H9 (cell line): Measurements from ENCODE around the gene FLT3LG. TPM values are rescaled to one million over a fixed set of nuclear protein-coding genes. Genes with fewer than 3 reads are reported as not detected.
A peak's percentile ranks its signal among the peaks of the same experiment; 100 is the strongest.

Source experiments
- DNase-seq: peaks from one replicate; pipeline ENCODE4 v3.0.0-alpha.2; 2017
- H2AFZ ChIP-seq: one replicate; pipeline ENCODE4 v1.6.1; 2013; ENCODE audit warnings: mild to moderate bottlenecking, low read length, control low read depth, moderate library complexity
- H2AK5ac ChIP-seq: 2 replicates; pipeline ENCODE4 v1.6.1; 2013; ENCODE audit warnings: low read length, control low read depth, mixed read lengths; ENCODE audit not compliant: insufficient read length
- H2BK120ac ChIP-seq: one replicate; pipeline ENCODE4 v1.6.1; 2013; ENCODE audit warnings: low read depth, mild to moderate bottlenecking, low read length, control low read depth, inconsistent platforms; ENCODE audit not compliant: poor library complexity, severe bottlenecking
- H2BK12ac ChIP-seq: 2 replicates; pipeline ENCODE4 v1.6.1; 2013; ENCODE audit warnings: low read length, control low read depth, mixed read lengths, low read depth; ENCODE audit not compliant: insufficient read length
- H2BK15ac ChIP-seq: 2 replicates; pipeline ENCODE4 v1.6.1; 2013; ENCODE audit warnings: low read depth, low read length, control low read depth
- H2BK20ac ChIP-seq: one replicate; pipeline ENCODE4 v1.6.1; 2013; ENCODE audit warnings: low read depth, mild to moderate bottlenecking, low read length, control low read depth, inconsistent platforms; ENCODE audit not compliant: poor library complexity, severe bottlenecking
- H2BK5ac ChIP-seq: 2 replicates; pipeline ENCODE4 v1.6.1; 2013; ENCODE audit warnings: low read length, control low read depth, mixed read lengths; ENCODE audit not compliant: insufficient read length
- H3K14ac ChIP-seq: 2 replicates; pipeline ENCODE4 v1.6.1; 2013; ENCODE audit warnings: low read length, control low read depth; ENCODE audit not compliant: insufficient read depth
- H3K18ac ChIP-seq: 2 replicates; pipeline ENCODE4 v1.6.1; 2013; ENCODE audit warnings: low read depth, mild to moderate bottlenecking, mixed read lengths, low read length, control low read depth; ENCODE audit not compliant: insufficient read length
- H3K23ac ChIP-seq: 2 replicates; pipeline ENCODE4 v1.6.1; 2013; ENCODE audit warnings: low read length, control low read depth, mixed read lengths, low read depth; ENCODE audit not compliant: insufficient read length
- H3K23me2 ChIP-seq: 2 replicates; pipeline ENCODE4 v1.6.1; 2013; ENCODE audit warnings: low read depth, mild to moderate bottlenecking, mixed read lengths, low read length, control low read depth; ENCODE audit not compliant: insufficient read length, poor library complexity, severe bottlenecking
- H3K27ac ChIP-seq: 2 replicates; pipeline ENCODE4 v1.5.1; 2013; ENCODE audit warnings: low read length, control low read depth, mixed read lengths, low read depth; ENCODE audit not compliant: insufficient read length
- H3K27me3 ChIP-seq: 2 replicates; pipeline ENCODE4 v1.6.1; 2013; ENCODE audit warnings: low read length, control low read depth, inconsistent platforms; ENCODE audit not compliant: insufficient read depth
- H3K4ac ChIP-seq: 2 replicates; pipeline ENCODE4 v1.6.1; 2013; ENCODE audit warnings: low read depth, mild to moderate bottlenecking, control low read depth, inconsistent platforms, low read length, moderate library complexity
- H3K4me1 ChIP-seq: 2 replicates; pipeline ENCODE4 v1.6.1; 2013; ENCODE audit warnings: low read length, control low read depth, inconsistent platforms; ENCODE audit not compliant: insufficient read depth
- H3K4me2 ChIP-seq: 2 replicates; pipeline ENCODE4 v1.6.1; 2013; ENCODE audit warnings: low read length, control low read depth, mixed read lengths; ENCODE audit not compliant: insufficient read length, insufficient read depth
- H3K56ac ChIP-seq: 2 replicates; pipeline ENCODE4 v1.6.1; 2013; ENCODE audit warnings: low read depth, mild to moderate bottlenecking, mixed read lengths, low read length, control low read depth; ENCODE audit not compliant: insufficient read length
- H3K79me1 ChIP-seq: 2 replicates; pipeline ENCODE4 v1.6.1; 2013; ENCODE audit warnings: low read depth, mild to moderate bottlenecking, moderate library complexity, low read length, control low read depth, inconsistent platforms; ENCODE audit not compliant: insufficient read depth, poor library complexity, severe bottlenecking
- H3K79me2 ChIP-seq: 2 replicates; pipeline ENCODE4 v1.6.1; 2013; ENCODE audit warnings: low read length, control low read depth, inconsistent platforms; ENCODE audit not compliant: insufficient read depth
- H3K9ac ChIP-seq: 2 replicates; pipeline ENCODE4 v1.6.1; 2013; ENCODE audit warnings: low read length, control low read depth, mixed read lengths; ENCODE audit not compliant: insufficient read length; ENCODE audit errors: extremely low read depth
- H3K9me3 ChIP-seq: one replicate; pipeline ENCODE4 v1.6.1; 2013; ENCODE audit warnings: low read depth, low read length, inconsistent platforms; ENCODE audit not compliant: control insufficient read depth
- H3T11ph ChIP-seq: one replicate; pipeline ENCODE4 v1.6.1; 2013; ENCODE audit warnings: mild to moderate bottlenecking, low read length, control low read depth, inconsistent platforms
- H4K20me1 ChIP-seq: one replicate; pipeline ENCODE4 v1.6.1; 2013; ENCODE audit not compliant: control insufficient read depth, insufficient read length, insufficient read depth
- H4K5ac ChIP-seq: 2 replicates; pipeline ENCODE4 v1.6.1; 2013; ENCODE audit warnings: low read depth, mild to moderate bottlenecking, mixed read lengths, low read length, control low read depth; ENCODE audit not compliant: insufficient read length
- H4K8ac ChIP-seq: replicated peaks from 2 replicates; pipeline ENCODE4 v1.6.1; 2013; ENCODE audit warnings: low read length, control low read depth, mixed read lengths, low read depth; ENCODE audit not compliant: insufficient read length
- H4K91ac ChIP-seq: 2 replicates; pipeline ENCODE4 v1.6.1; 2013; ENCODE audit warnings: low read depth, mild to moderate bottlenecking, moderate library complexity, mixed read lengths, low read length, control low read depth; ENCODE audit not compliant: insufficient read length
- H3K27ac Mint-ChIP-seq, 3 experiments: 2 replicates in 2 of 3; 3 replicates in 1 of 3; pipeline ENCODE4 v1.8.0; 2020 to 2021; ENCODE audit warnings: mixed read lengths in 3 of 3, mild to moderate bottlenecking in 1 of 3, moderate library complexity in 1 of 3
- H3K27me3 Mint-ChIP-seq: 2 replicates; pipeline ENCODE4 v1.8.0; 2021; ENCODE audit warnings: low read depth, mild to moderate bottlenecking, moderate library complexity, mixed read lengths
- H3K36me3 Mint-ChIP-seq, 3 experiments: 2 replicates in 2 of 3; 3 replicates in 1 of 3; pipeline ENCODE4 v1.8.0; 2020 to 2021; ENCODE audit warnings: low read depth in 3 of 3, mixed read lengths in 3 of 3; ENCODE audit not compliant: insufficient read depth in 1 of 3
- H3K4me1 Mint-ChIP-seq, 2 experiments: 2 replicates each; pipeline ENCODE4 v1.8.0; 2020; ENCODE audit warnings: mixed read lengths in 2 of 2
- H3K4me3 Mint-ChIP-seq, 2 experiments: 2 replicates in 1 of 2; 3 replicates in 1 of 2; pipeline ENCODE4 v1.8.0; 2020 to 2021; ENCODE audit warnings: mild to moderate bottlenecking in 2 of 2, mixed read lengths in 2 of 2, moderate library complexity in 1 of 2
- H3K9me3 Mint-ChIP-seq, 2 experiments: 2 replicates in 1 of 2; 3 replicates in 1 of 2; pipeline ENCODE4 v1.8.0; 2020; ENCODE audit warnings: mild to moderate bottlenecking in 2 of 2, mixed read lengths in 2 of 2, moderate library complexity in 1 of 2
- CTCF ChIP-seq: fragments of 200-600 bp; sonication (generic); conservative IDR thresholded peaks from 3 replicates; pipeline ENCODE4 v1.8.0; 2021; ENCODE audit warnings: antibody characterized with exemption, mild to moderate bottlenecking
- WGBS: extraction: QIAGEN DNeasy Blood & Tissue Kit; methylation state at CpG from one replicate; pipeline ENCODE4 v1.1.7; 2013; ENCODE audit warnings: missing lambda C conversion rate, low lambda C conversion rate, mixed read lengths; ENCODE audit not compliant: insufficient read length; ENCODE audit errors: extremely low coverage; 5-methylcytosine and 5-hydroxymethylcytosine counted together
- total RNA-seq: library from RNA; stranded (reverse); gene quantifications from 2 replicates; pipeline ENCODE4 v1.2.1, GENCODE V29; 2021

Gene FLT3LG
- total RNA-seq, 1 experiment from 2014 or later = 2.1 TPM

GRCh38 chr19:49430172-49430677, 43.8 kb upstream of the FLT3LG start:
- no peak overlapping the region for H3K18ac ChIP-seq
- Mint-ChIP-seq H3K36me3 (peaks cover 3 to 15% (median 6%) of the 10 kb centered on the region in 3 experiments), H3K27me3 (peaks cover 79% of the 10 kb centered on the region), H3K9me3 (peaks cover 4 to 5% of the 10 kb centered on the region in 2 experiments; a peak in 3 of 5 replicates), H3K4me1 (peaks cover 44 to 78% of the 10 kb centered on the region in 2 experiments), H3K4me3 (peak overlapping the region in 1 of 2 experiments; percentile 1; a peak in 1 of 5 replicates), H3K27ac (peak overlapping the region in 2 of 3 experiments; percentile 0 to 1; a peak in 1 of 7 replicates)
- H3K4ac ChIP-seq = no peak overlapping the region
- no peak overlapping the region for H4K5ac ChIP-seq
- DNase-seq = no peak
- no peak overlapping the region for H2BK20ac ChIP-seq
- WGBS = no CpG with 5 or more reads among the region's 9 CpGs
- no peak overlapping the region for H2BK5ac ChIP-seq
- H3K9me3 ChIP-seq = no peaks in the 10 kb centered on the region
- H2BK120ac ChIP-seq = no peak overlapping the region
- H3K79me2 ChIP-seq = no peaks in the 10 kb centered on the region
- no peak for TF ChIP-seq CTCF
- peaks cover 8% of the 10 kb centered on the region; the same call in 1 of the 2 replicates for H3K27me3 ChIP-seq
- H2BK12ac ChIP-seq = no peak overlapping the region
- H4K91ac ChIP-seq = no peak overlapping the region
- H2BK15ac ChIP-seq = no peak overlapping the region
- no peak overlapping the region for H2AFZ ChIP-seq
- no peak overlapping the region for H2AK5ac ChIP-seq
- no peaks in the 10 kb centered on the region for H4K20me1 ChIP-seq
- H3K79me1 ChIP-seq = no peaks in the 10 kb centered on the region
- no peak overlapping the region for H3K23ac ChIP-seq
- H4K8ac ChIP-seq = no peak overlapping the region
- H3K9ac ChIP-seq = no peak overlapping the region
- no peaks in the 10 kb centered on the region; the same call in none of the 2 replicates for H3K4me1 ChIP-seq
- no peak overlapping the region for H3K4me2 ChIP-seq
- H3K23me2 ChIP-seq = peaks cover 20% of the 10 kb centered on the region
- no peak overlapping the region for H3K14ac ChIP-seq
- no peak overlapping the region for H3T11ph ChIP-seq
- H3K27ac ChIP-seq = no peak overlapping the region
- no peak overlapping the region for H3K56ac ChIP-seq
